Smooth muscle cell (in vitro differentiated cells): ENCODE measurements around the gene LRRC10B. TPM values are rescaled to one million over a fixed set of nuclear protein-coding genes. Genes with fewer than 3 reads are reported as not detected.

ENCODE experiments used
- DNase-seq: peaks from one replicate; lab custom pipeline; 2025; ENCODE audit not compliant: unreplicated experiment; lab: John Stamatoyannopoulos, UW
- H2AFZ ChIP-seq: fragments of 200-600 bp; sonication (generic); 2 replicates; pipeline ENCODE4 v1.6.0; 2016; ENCODE audit warnings: antibody characterized with exemption, low read depth, mild to moderate bottlenecking
- H3F3A ChIP-seq: fragments of 200-600 bp; sonication (generic); 2 replicates; pipeline ENCODE4 v1.6.0; 2017; ENCODE audit warnings: antibody characterized with exemption, low read depth
- H3K27ac ChIP-seq: fragments of 200-600 bp; sonication (generic); 2 replicates; pipeline ENCODE4 v1.5.1; 2016; ENCODE audit warnings: low read depth, mild to moderate bottlenecking
- H3K27me3 ChIP-seq: fragments of 200-600 bp; sonication (generic); 2 replicates; pipeline ENCODE4 v1.6.1; 2016; ENCODE audit warnings: low read depth, mild to moderate bottlenecking
- H3K36me3 ChIP-seq: fragments of 200-600 bp; sonication (generic); 2 replicates; pipeline ENCODE4 v1.5.1; 2016; ENCODE audit warnings: low read depth
- H3K4me1 ChIP-seq: fragments of 200-600 bp; sonication (generic); 2 replicates; pipeline ENCODE4 v1.5.1; 2016; ENCODE audit warnings: low read depth
- H3K4me2 ChIP-seq: fragments of 200-600 bp; sonication (generic); 2 replicates; pipeline ENCODE4 v1.6.0; 2016; ENCODE audit warnings: mild to moderate bottlenecking
- H3K4me3 ChIP-seq: fragments of 200-600 bp; sonication (generic); 2 replicates; pipeline ENCODE4 v1.5.1; 2016; ENCODE audit warnings: mild to moderate bottlenecking
- H3K79me2 ChIP-seq: fragments of 200-600 bp; sonication (generic); 2 replicates; pipeline ENCODE4 v1.6.0; 2016; ENCODE audit warnings: low read depth, mild to moderate bottlenecking
- H3K9ac ChIP-seq: fragments of 200-600 bp; sonication (generic); 2 replicates; pipeline ENCODE4 v1.6.0; 2016; ENCODE audit warnings: low read depth
- H3K9me3 ChIP-seq: fragments of 200-600 bp; sonication (generic); replicated peaks from 2 replicates; pipeline ENCODE4 v1.5.1; 2016; ENCODE audit warnings: low read depth
- H4K20me1 ChIP-seq: fragments of 200-600 bp; sonication (generic); 2 replicates; pipeline ENCODE4 v1.6.0; 2016; ENCODE audit warnings: low read depth
- CTCF ChIP-seq: fragments of 200-600 bp; sonication (generic); IDR thresholded peaks from 2 replicates; pipeline ENCODE4 v1.5.1; 2017; ENCODE audit warnings: borderline replicate concordance, mild to moderate bottlenecking, antibody characterized with exemption; ENCODE audit not compliant: insufficient read depth, poor library complexity, severe bottlenecking
- WGBS: methylation state at CpG from one replicate; pipeline ENCODE4 v1.1.7; 2016; ENCODE audit warnings: low lambda C conversion rate; 5-methylcytosine and 5-hydroxymethylcytosine counted together
- polyA plus RNA-seq: library from polyadenylated mRNA; unstranded; fragments of >200 nt; fragmentation: Nextera tagmentation; extraction: Ambion mirVana; gene quantifications from 2 replicates; pipeline ENCODE4 v1.2.1, GENCODE V29; 2016
- total RNA-seq: library from RNA; depleted of rRNA; stranded (reverse); fragments of >200 nt; gene quantifications from 2 replicates; pipeline ENCODE4 v1.2.3, GENCODE V29; 2014

LRRC10B gene
- total and polyA plus RNA-seq, 2 experiments from 2014 or later, result 0.11 to 2.2 TPM

GRCh38 chr11:61510974-61511373, 2.4 kb downstream of the LRRC10B start:
- Histone ChIP-seq H3K27ac (no peak overlapping the region), H3K4me3 (no peak overlapping the region), H3K79me2 (no peaks in the 10 kb centered on the region), H3K36me3 (no peaks in the 10 kb centered on the region), H3K9ac (no peak overlapping the region), H3K4me1 (peaks cover 21% of the 10 kb centered on the region), H3K9me3 (no peaks in the 10 kb centered on the region), H3F3A (no peaks in the 10 kb centered on the region), H3K27me3 (peaks cover 25% of the 10 kb centered on the region), H3K4me2 (no peak overlapping the region), H2AFZ (no peak overlapping the region), H4K20me1 (no peaks in the 10 kb centered on the region)
- no peak for TF ChIP-seq CTCF
- WGBS, result 82% methylated on average over 14 of the region's 14 CpGs
- DNase-seq, result no peak

DNA sequence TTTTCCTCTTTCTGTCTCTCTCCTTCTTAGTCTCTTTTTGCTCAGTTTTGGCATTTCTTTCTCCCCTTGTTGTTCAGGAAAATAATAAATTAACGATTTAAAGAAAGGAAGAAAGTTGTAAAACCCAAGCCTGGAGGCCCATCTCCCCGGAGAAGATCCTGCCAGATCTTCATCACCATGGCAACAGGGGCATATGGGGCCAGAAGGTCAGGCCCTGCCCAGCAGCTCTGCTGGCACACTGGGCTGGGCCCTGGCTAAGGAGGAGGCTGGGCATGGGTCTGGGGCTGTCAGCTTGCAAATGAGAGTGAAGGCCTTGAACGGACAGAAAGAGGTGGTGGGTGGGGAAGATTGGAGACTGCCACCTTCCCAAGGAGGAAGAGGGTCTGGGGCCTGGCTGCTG, 2.8 kb downstream of the LRRC10B start:
- Histone ChIP-seq H3K9ac (no peak overlapping the region), H3K27ac (no peak overlapping the region), H3K9me3 (no peaks in the 10 kb centered on the region), H3K4me3 (no peak overlapping the region), H3K36me3 (no peaks in the 10 kb centered on the region), H3K4me1 (peaks cover 21% of the 10 kb centered on the region), H4K20me1 (no peaks in the 10 kb centered on the region), H3K79me2 (no peaks in the 10 kb centered on the region), H2AFZ (no peak overlapping the region), H3F3A (no peaks in the 10 kb centered on the region), H3K27me3 (peaks cover 20% of the 10 kb centered on the region), H3K4me2 (no peak overlapping the region)
- 38% methylated on average over 3 of the region's 3 CpGs for WGBS
- DNase-seq, result no peak
- no peak for TF ChIP-seq CTCF

GRCh38 chr11:61512435-61512834, 3.9 kb downstream of the LRRC10B start:
- no peaks in the 10 kb centered on the region for H3F3A ChIP-seq
- H3K4me2 ChIP-seq, result peak overlapping the region; percentile 17
- H3K27ac ChIP-seq, result no peak overlapping the region
- H3K4me3 ChIP-seq, result no peak overlapping the region
- no peaks in the 10 kb centered on the region for H4K20me1 ChIP-seq
- no peaks in the 10 kb centered on the region for H3K9me3 ChIP-seq
- TF ChIP-seq CTCF, result no peak
- no peak overlapping the region for H3K9ac ChIP-seq
- peaks cover 11% of the 10 kb centered on the region for H3K27me3 ChIP-seq
- H3K36me3 ChIP-seq, result no peaks in the 10 kb centered on the region
- no peak for DNase-seq
- peaks cover 17% of the 10 kb centered on the region for H3K4me1 ChIP-seq
- no peaks in the 10 kb centered on the region for H3K79me2 ChIP-seq
- 79% methylated on average over 4 of the region's 4 CpGs for WGBS
- H2AFZ ChIP-seq, result no peak overlapping the region

DNA sequence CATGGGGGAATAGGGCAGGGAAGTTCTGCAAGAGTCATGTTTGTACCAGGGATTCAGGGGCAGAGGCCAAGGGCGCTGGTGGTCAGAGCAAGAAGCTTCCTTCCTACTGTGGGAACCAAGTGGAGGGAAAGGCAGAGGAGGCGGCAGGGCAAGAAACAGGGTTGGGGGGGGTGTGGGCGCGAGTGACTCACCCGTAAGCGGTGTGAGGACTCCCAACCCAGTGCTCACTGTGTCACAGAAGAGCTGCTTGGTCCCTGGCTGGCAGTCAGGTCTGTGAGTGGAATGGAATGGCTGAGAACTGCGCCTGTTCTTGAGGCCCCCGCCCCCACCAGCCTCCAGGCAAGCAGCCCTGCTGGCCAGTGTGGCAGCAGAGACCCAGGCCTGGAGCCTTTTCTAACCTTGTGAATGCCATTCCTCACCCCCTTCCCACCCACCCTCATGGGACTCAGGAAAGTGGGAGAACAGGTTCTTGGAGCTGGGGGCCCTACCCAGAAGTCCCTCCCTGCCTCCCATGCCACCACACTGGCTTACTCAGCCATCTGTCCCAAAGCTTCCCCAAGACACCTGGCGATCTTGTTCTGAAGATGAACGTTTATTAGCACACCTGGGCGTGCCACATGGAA, 4.7 kb downstream of the LRRC10B start:
- Histone ChIP-seq H2AFZ (no peak overlapping the region), H3K4me3 (no peak overlapping the region), H3K79me2 (no peaks in the 10 kb centered on the region), H3F3A (no peaks in the 10 kb centered on the region), H3K36me3 (no peaks in the 10 kb centered on the region), H4K20me1 (no peaks in the 10 kb centered on the region), H3K27ac (no peak overlapping the region), H3K4me1 (peaks cover 11% of the 10 kb centered on the region), H3K9me3 (no peaks in the 10 kb centered on the region), H3K4me2 (peak overlapping the region; percentile 17), H3K27me3 (peaks cover 3% of the 10 kb centered on the region), H3K9ac (no peak overlapping the region)
- no peak for TF ChIP-seq CTCF
- 62% methylated on average over 11 of the region's 11 CpGs for WGBS
- DNase-seq, result no peak
